GM18505 (cell line): ENCODE measurements around the gene TMCC3.

Source experiments
- ATAC-seq: cut with Tn5 transposase; IDR thresholded peaks from one replicate; pipeline ENCODE4 v1.9.1; 2021; ENCODE audit not compliant: unreplicated experiment
- POLR2A ChIP-seq: IDR thresholded peaks from 4 replicates; pipeline ENCODE4 v1.6.1; 2011; ENCODE audit warnings: borderline replicate concordance; ENCODE audit not compliant: insufficient read depth, insufficient read length; ENCODE audit errors: extremely low read depth

TMCC3 gene

GRCh38 chr12:94545935-94546771 lies 104.2 kb downstream of the TMCC3 start:
- no peak for ATAC-seq
- no peak for TF ChIP-seq POLR2A

- TF ChIP-seq POLR2A: no peak
Observed at GRCh38 chr12:94544355-94544754, 106.0 kb downstream of the TMCC3 start.

GRCh38 chr12:94538318-94538717 lies 112.0 kb downstream of the TMCC3 start:
- TF ChIP-seq POLR2A: no peak
- no peak for ATAC-seq

More at GRCh38 chr12:94544355-94544754, 106.0 kb downstream of the TMCC3 start:
- no peak for ATAC-seq

- TF ChIP-seq POLR2A: no peak
- ATAC-seq: no peak
Observed at GRCh38 chr12:94536040-94536965, 114.1 kb downstream of the TMCC3 start.

GRCh38 chr12:94535510-94535921 lies 114.8 kb downstream of the TMCC3 start:
- no peak for ATAC-seq
- TF ChIP-seq POLR2A: no peak

GRCh38 chr12:94534774-94535509 lies 115.4 kb downstream of the TMCC3 start:
- TF ChIP-seq POLR2A: no peak
- no peak for ATAC-seq

GRCh38 chr12:94534278-94534677 lies 116.1 kb downstream of the TMCC3 start:
- no peak for ATAC-seq
- no peak for TF ChIP-seq POLR2A

- TF ChIP-seq POLR2A: no peak
- peak; percentile 88 for ATAC-seq
Observed at GRCh38 chr12:94532490-94533422, 117.6 kb downstream of the TMCC3 start.

- no peak for TF ChIP-seq POLR2A
- ATAC-seq: no peak
Observed at GRCh38 chr12:94531196-94531720, 119.1 kb downstream of the TMCC3 start.

GRCh38 chr12:94525951-94526350 lies 124.4 kb downstream of the TMCC3 start:
- no peak for TF ChIP-seq POLR2A
- ATAC-seq: no peak
